H7 (cell line): ENCODE results near the gene YBX3. TPM values are rescaled to one million over a fixed set of nuclear protein-coding genes. Genes with fewer than 3 reads are reported as not detected.

Experiments used
- DNase-seq: peaks from one replicate; pipeline ENCODE4 v3.0.0; 2012
- H3K27me3 ChIP-seq: 2 replicates; pipeline ENCODE4 v1.6.0; 2011; ENCODE audit warnings: mild to moderate bottlenecking, low read length; ENCODE audit not compliant: control insufficient read depth, insufficient read depth
- H3K36me3 ChIP-seq: replicated peaks from 2 replicates; pipeline ENCODE4 v1.5.1; 2011; ENCODE audit warnings: low read length; ENCODE audit not compliant: control insufficient read depth, insufficient read depth
- H3K4me3 ChIP-seq: 2 replicates; pipeline ENCODE4 v1.5.1; 2011; ENCODE audit warnings: low read depth, mild to moderate bottlenecking, control low read depth, low read length, moderate library complexity; ENCODE audit not compliant: insufficient read depth
- total RNA-seq: library from RNA; depleted of rRNA; stranded (reverse); fragments of >200 nt; shearing (Covaris generic); gene quantifications from 2 replicates; pipeline ENCODE4 v1.2.3, GENCODE V29; 2014

The YBX3 gene
- total RNA-seq, 1 experiment from 2014 or later, result 108 TPM

- no peak for DNase-seq
- H3K36me3 ChIP-seq, result peaks cover 17% of the 10 kb centered on the region
- no peaks in the 10 kb centered on the region for H3K27me3 ChIP-seq
- no peak overlapping the region for H3K4me3 ChIP-seq
These were observed 6.8 kb downstream of the YBX3 start for GRCh38 chr12:10716277-10716676.

GRCh38 chr12:10715491-10715890 lies 7.6 kb downstream of the YBX3 start:
- Histone ChIP-seq H3K4me3 (no peak overlapping the region), H3K27me3 (no peaks in the 10 kb centered on the region), H3K36me3 (peaks cover 19% of the 10 kb centered on the region)
- DNase-seq, result no peak

GRCh38 chr12:10709808-10710207 lies 13.3 kb downstream of the YBX3 start:
- Histone ChIP-seq H3K4me3 (no peak overlapping the region), H3K36me3 (peaks cover 33% of the 10 kb centered on the region), H3K27me3 (no peaks in the 10 kb centered on the region)
- no peak for DNase-seq

- no peaks in the 10 kb centered on the region for H3K27me3 ChIP-seq
- peaks cover 40% of the 10 kb centered on the region for H3K36me3 ChIP-seq
- no peak for DNase-seq
- H3K4me3 ChIP-seq, result no peak overlapping the region
These were observed 14.3 kb downstream of the YBX3 start for GRCh38 chr12:10708862-10709261.

- no peak for DNase-seq
- H3K36me3 ChIP-seq, result peaks cover 46% of the 10 kb centered on the region
- no peak overlapping the region for H3K4me3 ChIP-seq
These were observed 17.5 kb downstream of the YBX3 start for GRCh38 chr12:10705655-10706054.

GRCh38 chr12:10701843-10702242 lies 21.3 kb downstream of the YBX3 start:
- H3K4me3 ChIP-seq, result no peak overlapping the region
- DNase-seq, result no peak
- no peaks in the 10 kb centered on the region for H3K27me3 ChIP-seq
- peaks cover 38% of the 10 kb centered on the region for H3K36me3 ChIP-seq

More at GRCh38 chr12:10705655-10706054, 17.5 kb downstream of the YBX3 start:
- no peaks in the 10 kb centered on the region for H3K27me3 ChIP-seq

GRCh38 chr12:10701131-10701681 lies 21.9 kb downstream of the YBX3 start:
- H3K4me3 ChIP-seq, result no peak overlapping the region
- no peaks in the 10 kb centered on the region for H3K27me3 ChIP-seq
- no peak for DNase-seq
- peaks cover 38% of the 10 kb centered on the region for H3K36me3 ChIP-seq

- H3K36me3 ChIP-seq, result peaks cover 33% of the 10 kb centered on the region
- DNase-seq, result no peak
- H3K4me3 ChIP-seq, result no peak overlapping the region
- H3K27me3 ChIP-seq, result no peaks in the 10 kb centered on the region
These were observed 22.5 kb downstream of the YBX3 start for GRCh38 chr12:10700581-10700980.

GRCh38 chr12:10697862-10698261 lies 25.3 kb downstream of the YBX3 start:
- no peak for DNase-seq
- Histone ChIP-seq H3K4me3 (no peak overlapping the region), H3K27me3 (no peaks in the 10 kb centered on the region), H3K36me3 (peaks cover 20% of the 10 kb centered on the region)

- no peak for DNase-seq
- Histone ChIP-seq H3K27me3 (no peaks in the 10 kb centered on the region), H3K36me3 (peaks cover 20% of the 10 kb centered on the region), H3K4me3 (no peak overlapping the region)
These were observed 26.0 kb downstream of the YBX3 start for GRCh38 chr12:10697156-10697555.

- DNase-seq, result no peak
- Histone ChIP-seq H3K27me3 (no peaks in the 10 kb centered on the region), H3K36me3 (no peaks in the 10 kb centered on the region), H3K4me3 (no peak overlapping the region)
These were observed 32.2 kb downstream of the YBX3 start for GRCh38 chr12:10690906-10691305.

GRCh38 chr12:10689146-10689545 lies 34.0 kb downstream of the YBX3 start:
- no peaks in the 10 kb centered on the region for H3K36me3 ChIP-seq
- no peak overlapping the region for H3K4me3 ChIP-seq
- DNase-seq, result no peak
- H3K27me3 ChIP-seq, result no peaks in the 10 kb centered on the region

- Histone ChIP-seq H3K27me3 (no peaks in the 10 kb centered on the region; the same call in 1 of the 2 replicates), H3K36me3 (no peaks in the 10 kb centered on the region), H3K4me3 (no peak overlapping the region)
- DNase-seq, result no peak
These were observed 35.1 kb downstream of the YBX3 start for GRCh38 chr12:10688042-10688441.

- DNase-seq, result peak; percentile 87
- H3K4me3 ChIP-seq, result peak within 1 kb of the TSS; percentile 66
- no peaks in the 10 kb centered on the region for H3K36me3 ChIP-seq
- no peaks in the 10 kb centered on the region for H3K27me3 ChIP-seq
These were observed 49.3 kb downstream of the YBX3 start, which contains the start of gene STYK1 for GRCh38 chr12:10673659-10674384. TSS of gene STYK1 (minus strand) at chr12:10674052. CDS start at chr12:10634618, 39,434 bp downstream.

- DNase-seq, result peak; percentile 27
- Histone ChIP-seq H3K4me3 (no peak overlapping the region), H3K27me3 (no peaks in the 10 kb centered on the region), H3K36me3 (no peaks in the 10 kb centered on the region)
These were observed 50.8 kb downstream of the YBX3 start for GRCh38 chr12:10672231-10672868.
